ENCODE results near the gene ORC6.
"Not testable (repeated sequence)": the region's sequence is repeated elsewhere in the genome, so short reads cannot be mapped to it uniquely, and the experiment has no call there.

Gene ORC6

GRCh38 chr16:46689365-46690280 is at the start of gene ORC6:
Gene ORC6, plus strand, starts transcription at chr16:46689659. Its CDS starts 47 bp downstream, at chr16:46689706.
- DNase-seq: peak; percentile 97 to 100 (median 99)
- intact Hi-C loops (cut with DNase I): loop anchor here (2.0 to 10.0 kb wide), 2 partner anchors 115 to 141 kb away; partner anchors contain the start of gene C16orf87

- intact Hi-C loops (cut with DNase I): no loop called here
- no peak for DNase-seq
Observed at GRCh38 chr16:46648656-46649055, 40.8 kb upstream of the ORC6 start.

- intact Hi-C loops (cut with DNase I): no loop called here
- DNase-seq: no peak
Observed at GRCh38 chr16:46649588-46650253, 39.7 kb upstream of the ORC6 start.

- DNase-seq: no peak
- intact Hi-C loops (cut with DNase I): no loop called here
Observed at GRCh38 chr16:46650254-46650623, 39.2 kb upstream of the ORC6 start.

- intact Hi-C loops (cut with DNase I): no loop called here
- DNase-seq: no peak
Observed at GRCh38 chr16:46651305-46651704, 38.2 kb upstream of the ORC6 start.

GRCh38 chr16:46658925-46659324 is 30.5 kb upstream of the ORC6 start:
- peak in 35 of 42 donors; percentile 3 to 64 (median 28) for DNase-seq
- intact Hi-C loops (cut with DNase I): no loop called here

GRCh38 chr16:46662123-46662522 is 27.3 kb upstream of the ORC6 start:
- DNase-seq: no peak
- intact Hi-C loops (cut with DNase I): no loop called here

GRCh38 chr16:46673320-46674013 is 16.0 kb upstream of the ORC6 start:
- intact Hi-C loops (cut with DNase I): no loop called here
- DNase-seq: peak in 34 of 42 donors; percentile 13 to 76 (median 40)

- intact Hi-C loops (cut with DNase I); DNase-seq: not testable (repeated sequence)
Observed at GRCh38 chr16:46677943-46678342, 11.5 kb upstream of the ORC6 start.

- DNase-seq; intact Hi-C loops (cut with DNase I): not testable (repeated sequence)
Observed at GRCh38 chr16:46681867-46682266, 7.6 kb upstream of the ORC6 start.

- no peak for DNase-seq
- intact Hi-C loops (cut with DNase I): no loop called here
Observed at GRCh38 chr16:46686815-46687473, 2.5 kb upstream of the ORC6 start.

- intact Hi-C loops (cut with DNase I): no loop called here
- DNase-seq: no peak
Observed at GRCh38 chr16:46687486-46687885, 2.0 kb upstream of the ORC6 start.

- intact Hi-C loops (cut with DNase I): loop anchor here (2.0 kb wide), 1 partner anchor 143 kb away; the partner anchor contains the start of gene C16orf87
- DNase-seq: peak in 23 of 42 donors; percentile 14 to 60 (median 31)
Observed at GRCh38 chr16:46688101-46688653, 1.3 kb upstream of the ORC6 start.

GRCh38 chr16:46688654-46689364 is 650 bp upstream of the ORC6 start, which contains the start of gene VPS35:
Gene VPS35, minus strand, starts transcription at chr16:46689178. Its CDS starts 45 bp downstream, at chr16:46689133.
- DNase-seq: peak; percentile 99 to 100 (median 100)
- intact Hi-C loops (cut with DNase I): loop anchor here (2.0 kb wide), 1 partner anchor 142 kb away; the partner anchor contains the start of gene C16orf87

GRCh38 chr16:46690281-46691178 is 1.1 kb downstream of the ORC6 start:
- no peak for DNase-seq
- intact Hi-C loops (cut with DNase I): loop anchor here (10.0 kb wide), 1 partner anchor 114 kb away; no protein-coding TSS in a partner anchor

- no peak for DNase-seq
- intact Hi-C loops (cut with DNase I): loop anchor here (10.0 kb wide), 1 partner anchor 113 kb away; no protein-coding TSS in a partner anchor
Observed at GRCh38 chr16:46691726-46692125, 2.3 kb downstream of the ORC6 start.

- DNase-seq: no peak
- intact Hi-C loops (cut with DNase I): loop anchor here (10.0 kb wide), 1 partner anchor 111 kb away; no protein-coding TSS in a partner anchor
Observed at GRCh38 chr16:46693598-46693997, 4.1 kb downstream of the ORC6 start.
